Adrenal gland (tissue), 12 donors: ENCODE data around the gene PGAM5. TPM values are rescaled to one million over a fixed set of nuclear protein-coding genes. Genes with fewer than 3 reads are reported as not detected.

ENCODE experiments used
- DNase-seq, 7 donors: peaks; one replicate each; pipeline ENCODE4 v3.0.0-alpha.2; 2019 to 2020
- H3K27ac ChIP-seq, 5 donors: fragments of 200-600 bp; sonication (generic) in 4 of 5; 1 replicate in 3 of 5; 2 replicates in 2 of 5; pipeline versions ENCODE4 v1.5.1 to v1.8.0; 2016 to 2020; ENCODE audit warnings: mild to moderate bottlenecking in 1 of 5
- H3K27me3 ChIP-seq: fragments of 200-600 bp; 2 replicates; pipeline ENCODE4 v1.8.0; 2021
- H3K36me3 ChIP-seq, 2 donors: fragments of 200-600 bp; replicated peaks in 1 of 2; 1 replicate in 1 of 2; 2 replicates in 1 of 2; pipeline versions ENCODE4 v1.5.1 to v1.8.0; 2018 to 2022
- H3K4me1 ChIP-seq, 2 donors: fragments of 200-600 bp; replicated peaks in 1 of 2; 1 replicate in 1 of 2; 2 replicates in 1 of 2; pipeline versions ENCODE4 v1.5.1 to v1.8.0; 2018 to 2021
- H3K4me3 ChIP-seq, 4 donors: fragments of 200-600 bp; sonication (generic) in 3 of 4; one replicate each; pipeline ENCODE4 v1.5.1; 2016 to 2018
- H3K9me3 ChIP-seq, 3 donors: fragments of 200-600 bp; sonication (generic) in 1 of 3; replicated peaks in 1 of 3; 1 replicate in 2 of 3; 2 replicates in 1 of 3; pipeline versions ENCODE4 v1.5.1 to v1.8.0; 2016 to 2021
- POLR2A ChIP-seq, 2 donors: fragments of 450-650 bp; IDR thresholded peaks; one replicate each; pipeline ENCODE4 v1.6.1; 2017; ENCODE audit warnings: antibody characterized with exemption in 2 of 2, mild to moderate bottlenecking in 2 of 2, moderate library complexity in 1 of 2
- WGBS, 4 donors: extraction: QIAGEN DNeasy Blood & Tissue Kit in 2 of 4; methylation state at CpG; one replicate each; pipeline versions ENCODE4 v1.1.5 to v1.1.7; 2013 to 2017; 5-methylcytosine and 5-hydroxymethylcytosine counted together
- intact Hi-C, 2 donors: fragments of 100-400 bp; cut with DNase I; formaldehyde crosslinking; loops; one replicate each; pipeline versions ENCODE4 v1.14.1 to v1.15.0; 2022 to 2023
- polyA plus RNA-seq, 3 donors: library from polyadenylated mRNA; stranded (reverse); fragments of 200-250 nt in 2 of 3; fragments of 350-450 nt in 1 of 3; fragmentation: Illumina TruSeq in 1 of 3; extraction: RNeasy Lipid Tissue Mini Kit (QIAGEN cat#74804) in 1 of 3; gene quantifications; one replicate each; pipeline ENCODE4 v1.2.3, GENCODE V29; 2013 to 2014
- total RNA-seq, 9 donors: library from RNA; depleted of rRNA in 4 of 9; stranded (reverse); fragments of >200 nt in 4 of 9; fragments of 120-200 nt in 1 of 9; fragmentation: NEBNext Ultra II Directional in 1 of 9; extraction: Animal tissue kit (Norgen Biotek cat#: 25700) in 1 of 9; gene quantifications; one replicate each; pipeline versions ENCODE4 v1.1.0 to v1.2.4, GENCODE V29; 2013 to 2023
- TF ChIP-seq, protein P1 (sequence below), 6 experiments: fragments of 450-650 bp in 4 of 6; fragments of 200-600 bp in 2 of 6; sonication (generic) in 1 of 6; IDR thresholded peaks; 1 replicate in 5 of 6; 2 replicates in 1 of 6; pipeline versions ENCODE4 v1.5.1 to v1.8.0; 2016 to 2021; ENCODE audit warnings: antibody characterized with exemption in 6 of 6, mild to moderate bottlenecking in 2 of 6, moderate library complexity in 1 of 6
- donor health status: healthy with polysubstance abuse.
- donor health status: Bipolar disorder and iron deficiency.
- donor health status: DM: yes; HTN: yes; CAD: no.
- donor health status: DM: no; HTN: no; CAD: no.
- donor health status: DM: no; HTN: no; CAD: no.
- donor health status: DM: yes; HTN: yes; CAD: no.

Gene PGAM5
- total and polyA plus RNA-seq, 12 donors, result 12.7 to 53.6 (median 33.2) TPM

DNA sequence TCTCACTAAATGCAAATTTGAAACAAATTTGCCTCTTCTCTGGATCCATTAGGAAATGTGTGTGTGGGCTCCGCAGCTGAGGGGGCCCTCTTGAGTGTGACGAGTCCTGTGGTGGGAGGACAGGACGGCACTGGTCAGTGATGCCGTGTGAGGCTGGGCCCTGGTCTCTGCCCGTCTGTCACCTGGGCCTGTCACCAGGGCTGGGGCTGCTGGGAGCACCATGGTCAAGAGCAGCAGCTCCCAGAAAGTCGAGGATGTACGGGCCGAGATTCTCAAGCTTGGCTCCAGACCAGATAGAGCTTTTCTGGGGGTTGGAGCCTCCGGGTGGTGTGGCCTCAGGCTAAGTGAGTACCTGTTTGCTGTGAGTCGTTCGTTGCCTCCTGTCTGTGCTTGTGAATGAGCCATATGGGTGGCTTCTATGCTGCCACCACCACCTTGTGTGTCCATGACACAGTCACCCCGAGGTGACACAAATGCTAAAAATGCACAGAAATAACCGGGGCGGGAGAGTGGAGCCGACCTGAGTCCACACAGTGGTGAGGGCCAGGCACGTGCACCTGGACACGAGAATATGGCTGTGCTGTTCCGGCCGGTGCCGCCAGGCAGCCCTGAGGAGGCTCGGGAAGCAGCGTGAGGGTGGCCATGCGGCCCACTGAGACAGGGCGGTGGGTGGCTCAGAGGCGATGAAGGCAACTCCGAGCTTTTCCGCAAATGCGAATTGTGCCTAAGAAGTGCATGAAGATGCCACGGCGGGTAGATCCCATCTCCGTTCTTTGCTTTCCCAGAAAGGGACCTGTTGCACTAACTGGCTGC, 8.7 kb downstream of the PGAM5 start:
- Histone ChIP-seq H3K27me3 (no peaks in the 10 kb centered on the region), H3K4me3 (no peak overlapping the region), H3K27ac (no peak overlapping the region), H3K4me1 (peaks cover 0 to 8% of the 10 kb centered on the region in 2 donors), H3K9me3 (no peaks in the 10 kb centered on the region), H3K36me3 (peaks cover 0 to 64% of the 10 kb centered on the region in 2 donors)
- intact Hi-C loops, result no loop called here
- TF ChIP-seq POLR2A (IDR thresholded peaks at IDR 0.05), result no peak
- TF ChIP-seq, protein P1, sequence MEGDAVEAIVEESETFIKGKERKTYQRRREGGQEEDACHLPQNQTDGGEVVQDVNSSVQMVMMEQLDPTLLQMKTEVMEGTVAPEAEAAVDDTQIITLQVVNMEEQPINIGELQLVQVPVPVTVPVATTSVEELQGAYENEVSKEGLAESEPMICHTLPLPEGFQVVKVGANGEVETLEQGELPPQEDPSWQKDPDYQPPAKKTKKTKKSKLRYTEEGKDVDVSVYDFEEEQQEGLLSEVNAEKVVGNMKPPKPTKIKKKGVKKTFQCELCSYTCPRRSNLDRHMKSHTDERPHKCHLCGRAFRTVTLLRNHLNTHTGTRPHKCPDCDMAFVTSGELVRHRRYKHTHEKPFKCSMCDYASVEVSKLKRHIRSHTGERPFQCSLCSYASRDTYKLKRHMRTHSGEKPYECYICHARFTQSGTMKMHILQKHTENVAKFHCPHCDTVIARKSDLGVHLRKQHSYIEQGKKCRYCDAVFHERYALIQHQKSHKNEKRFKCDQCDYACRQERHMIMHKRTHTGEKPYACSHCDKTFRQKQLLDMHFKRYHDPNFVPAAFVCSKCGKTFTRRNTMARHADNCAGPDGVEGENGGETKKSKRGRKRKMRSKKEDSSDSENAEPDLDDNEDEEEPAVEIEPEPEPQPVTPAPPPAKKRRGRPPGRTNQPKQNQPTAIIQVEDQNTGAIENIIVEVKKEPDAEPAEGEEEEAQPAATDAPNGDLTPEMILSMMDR (IDR thresholded peaks at IDR 0.05), result no peak
- WGBS, 4 donors, result 91 to 96% (median 93%) methylated on average over 26 to 31 of the region's 31 CpGs
- DNase-seq, result no peak

DNA sequence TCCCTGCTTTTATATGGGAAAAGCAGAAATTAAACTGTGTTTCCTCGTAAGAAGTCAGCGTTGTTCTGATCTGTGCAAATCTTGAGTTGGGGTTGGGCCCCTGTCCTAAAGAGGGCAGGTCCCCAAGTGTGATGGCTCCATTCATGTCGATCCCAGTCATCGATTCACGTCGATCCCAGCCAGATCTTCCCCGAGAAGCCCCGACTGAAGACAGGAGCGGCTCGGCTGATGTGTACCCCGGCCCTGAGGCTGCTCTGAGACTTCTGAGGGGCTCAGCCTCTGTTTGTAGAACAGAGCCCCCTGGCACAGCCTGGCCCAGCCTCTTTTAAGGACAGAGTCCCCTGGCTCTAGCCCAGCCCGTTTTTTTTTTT, 9.3 kb downstream of the PGAM5 start:
- no peak overlapping the region for H3K4me3 ChIP-seq

DNA sequence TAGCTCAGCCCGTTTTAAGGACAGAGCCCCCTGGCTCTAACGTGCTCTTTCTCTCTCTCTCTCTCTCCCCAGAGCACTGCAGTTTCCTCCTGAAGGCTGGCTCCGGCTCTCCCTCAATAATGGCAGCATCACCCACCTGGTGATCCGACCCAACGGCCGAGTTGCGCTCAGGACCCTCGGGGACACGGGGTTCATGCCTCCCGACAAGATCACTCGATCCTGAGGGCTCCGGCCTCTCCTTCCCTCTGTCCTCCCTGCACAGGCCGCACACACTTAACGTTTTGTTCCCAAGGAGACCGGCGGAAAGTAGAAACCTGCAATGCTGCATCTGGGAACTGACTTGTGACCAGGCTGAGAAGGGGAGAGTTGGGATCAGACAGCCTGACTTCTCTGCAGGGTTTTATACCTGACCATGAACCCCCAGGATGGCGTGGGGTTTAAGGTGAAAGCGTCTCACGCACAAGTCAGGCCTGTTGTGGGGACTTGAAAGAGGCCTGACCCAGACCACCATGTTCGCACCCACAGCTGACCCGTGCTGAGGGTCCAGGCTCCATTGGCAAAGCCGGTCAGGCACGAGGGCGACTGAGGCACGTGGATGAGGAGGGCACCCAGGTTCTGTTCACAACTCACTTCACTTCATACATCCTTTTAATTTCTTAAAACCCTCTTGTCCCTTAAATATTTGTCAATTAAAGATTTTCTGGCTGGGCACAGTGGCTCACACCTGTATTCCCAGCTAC, 10.1 kb downstream of the PGAM5 start:
- no peak for DNase-seq
- TF ChIP-seq POLR2A (IDR thresholded peaks at IDR 0.05), result no peak
- TF ChIP-seq, protein P1 (IDR thresholded peaks at IDR 0.05), result no peak
- 92 to 96% (median 95%) methylated on average over 24 to 25 of the region's 25 CpGs for WGBS, 4 donors
- H3K27ac ChIP-seq, result no peak overlapping the region
- intact Hi-C loops, result no loop called here
- peaks cover 0 to 73% of the 10 kb centered on the region in 2 donors for H3K36me3 ChIP-seq
- no peaks in the 10 kb centered on the region for H3K9me3 ChIP-seq
- H3K4me1 ChIP-seq, result peaks cover 0 to 8% of the 10 kb centered on the region in 2 donors
- H3K27me3 ChIP-seq, result no peaks in the 10 kb centered on the region
- no peak overlapping the region for H3K4me3 ChIP-seq

More for the DNA sequence above, 9.3 kb downstream of the PGAM5 start:
- no peak for DNase-seq
- Histone ChIP-seq H3K27ac (no peak overlapping the region), H3K36me3 (peaks cover 0 to 69% of the 10 kb centered on the region in 2 donors), H3K9me3 (no peaks in the 10 kb centered on the region), H3K4me1 (peaks cover 0 to 8% of the 10 kb centered on the region in 2 donors), H3K27me3 (no peaks in the 10 kb centered on the region)
- WGBS, 4 donors, result 92 to 98% (median 94%) methylated on average over 12 of the region's 12 CpGs
- no peak for TF ChIP-seq POLR2A (IDR thresholded peaks at IDR 0.05)
- TF ChIP-seq, protein P1 (IDR thresholded peaks at IDR 0.05), result no peak
- intact Hi-C loops, result no loop called here

DNA sequence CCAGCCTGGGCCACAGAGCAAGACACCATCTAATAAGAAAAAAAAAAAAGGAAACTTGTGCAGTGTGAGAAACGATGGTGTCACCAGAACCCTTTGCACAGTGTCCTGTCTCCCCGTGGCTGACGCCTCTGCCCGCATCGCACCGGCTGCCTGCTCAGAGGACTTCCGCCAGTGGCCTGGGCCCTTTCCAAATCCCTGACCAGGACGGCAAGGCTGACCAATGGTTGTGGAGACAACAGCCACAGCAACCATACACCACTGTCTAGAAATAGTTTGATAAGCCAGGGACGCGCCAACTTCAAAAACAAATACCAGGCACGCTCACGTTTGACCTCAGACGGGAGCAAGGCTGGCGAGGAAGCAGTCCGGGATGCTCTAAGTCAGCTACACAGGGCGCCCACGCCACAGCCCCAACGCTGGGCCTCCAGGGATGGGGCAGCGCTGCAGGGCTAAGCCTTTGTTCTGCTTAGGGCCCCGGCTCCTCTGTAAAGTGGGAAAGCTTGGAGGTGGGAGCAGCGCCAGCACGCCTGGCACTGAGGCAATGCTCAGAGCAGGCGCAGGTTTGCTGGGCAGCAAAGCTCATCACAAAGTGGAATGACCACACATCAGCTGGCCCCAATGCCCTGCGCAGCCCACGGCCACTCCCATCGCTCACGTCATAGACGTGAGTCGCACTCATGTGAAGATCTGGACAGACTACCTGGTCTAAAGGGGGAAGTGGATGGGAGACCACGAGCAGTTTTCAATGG, 12.5 kb downstream of the PGAM5 start:
- TF ChIP-seq, protein P1 (IDR thresholded peaks at IDR 0.05), result no peak
- TF ChIP-seq POLR2A (IDR thresholded peaks at IDR 0.05), result no peak
- DNase-seq, result peak in 4 of 7 donors; percentile 62 to 74 (median 66)
- no peaks in the 10 kb centered on the region for H3K9me3 ChIP-seq
- peaks cover 0 to 86% of the 10 kb centered on the region in 2 donors for H3K36me3 ChIP-seq
- H3K27me3 ChIP-seq, result no peaks in the 10 kb centered on the region
- peak overlapping the region in 3 of 5 donors; percentile 28 to 67 (median 30) for H3K27ac ChIP-seq
- H3K4me1 ChIP-seq, result peaks cover 0 to 8% of the 10 kb centered on the region in 2 donors
- H3K4me3 ChIP-seq, result no peak overlapping the region
- intact Hi-C loops, result no loop called here
- 74 to 86% (median 81%) methylated on average over 12 to 30 of the region's 30 CpGs for WGBS, 4 donors
